H1 (cell line): ENCODE results near the gene TPT1. TPM values are rescaled to one million over a fixed set of nuclear protein-coding genes. Genes with fewer than 3 reads are reported as not detected.
"Not testable (repeated sequence)": the region's sequence is repeated elsewhere in the genome, so short reads cannot be mapped to it uniquely, and the experiment has no call there.

Experiments
- CTCF ChIA-PET: fragments of 300-600 bp; sonication (Branson Sonifier 250); formaldehyde crosslinking; loops from one replicate; lab custom pipeline; 2021; ENCODE audit not compliant: partially characterized antibody; lab: Charles Lee
- POLR2A ChIA-PET: fragments of 300-600 bp; sonication (Branson Sonifier 250); formaldehyde crosslinking; loops from one replicate; lab custom pipeline; 2021; ENCODE audit warnings: inconsistent platforms; ENCODE audit not compliant: partially characterized antibody; lab: Charles Lee
- DNase-seq, 2 experiments: peaks; one replicate each; pipeline versions ENCODE4 v3.0.0 to v3.0.0-alpha.2; 2010 to 2022; ENCODE audit warnings: low spot score in 2 of 2, low read depth in 1 of 2, mixed read lengths in 1 of 2
- FAIRE-seq: peaks from 2 replicates; lab custom pipeline; 2011; peaks lifted over from hg19 to GRCh38; lab: Jason Lieb, UNC
- H2AFZ ChIP-seq: 2 replicates; pipeline ENCODE4 v1.8.1; 2012; ENCODE audit warnings: low read length, inconsistent platforms
- H2AK5ac ChIP-seq: 2 replicates; pipeline ENCODE4 v1.6.1; 2013; ENCODE audit warnings: low read depth, low read length
- H2BK120ac ChIP-seq: replicated peaks from 2 replicates; pipeline ENCODE3; 2013; ENCODE audit warnings: low read depth, low read length, inconsistent platforms
- H2BK12ac ChIP-seq: 2 replicates; pipeline ENCODE4 v1.6.1; 2013; ENCODE audit warnings: low read depth, low read length
- H2BK15ac ChIP-seq: 2 replicates; pipeline ENCODE4 v1.6.1; 2013; ENCODE audit warnings: low read length
- H2BK20ac ChIP-seq: 2 replicates; pipeline ENCODE4 v1.6.1; 2013; ENCODE audit warnings: low read length
- H2BK5ac ChIP-seq: 2 replicates; pipeline ENCODE4 v1.6.1; 2013; ENCODE audit warnings: low read depth, low read length
- H3K14ac ChIP-seq: 2 replicates; pipeline ENCODE4 v1.6.1; 2013; ENCODE audit warnings: inconsistent platforms; ENCODE audit not compliant: insufficient read length
- H3K18ac ChIP-seq: 2 replicates; pipeline ENCODE4 v1.6.1; 2013; ENCODE audit warnings: low read length; ENCODE audit errors: extremely low read depth
- H3K23ac ChIP-seq: 2 replicates; pipeline ENCODE4 v1.6.1; 2013; ENCODE audit warnings: inconsistent platforms; ENCODE audit not compliant: insufficient read length
- H3K23me2 ChIP-seq: 2 replicates; pipeline ENCODE4 v1.6.1; 2013; ENCODE audit warnings: low read depth, low read length
- H3K27ac ChIP-seq: 2 replicates; pipeline ENCODE4 v1.6.1; 2011; ENCODE audit warnings: low read depth, low read length, inconsistent platforms
- H3K27me3 ChIP-seq, 4 experiments: replicated peaks in 1 of 4; 1 replicate in 1 of 4; 2 replicates in 3 of 4; pipeline versions ENCODE4 v1.6.1 to v1.8.1; 2011 to 2013; ENCODE audit warnings: low read length in 3 of 4, mild to moderate bottlenecking in 3 of 4, inconsistent platforms in 2 of 4, mixed read lengths in 2 of 4, moderate library complexity in 1 of 4; ENCODE audit not compliant: control insufficient read depth in 3 of 4, insufficient read depth in 3 of 4; ENCODE audit errors: extremely low read depth in 1 of 4
- H3K36me3 ChIP-seq, 4 experiments: 2 replicates each; pipeline versions ENCODE4 v1.6.1 to v1.8.1; 2011 to 2013; ENCODE audit warnings: mild to moderate bottlenecking in 4 of 4, low read length in 3 of 4, moderate library complexity in 2 of 4, control low read depth in 1 of 4, inconsistent platforms in 1 of 4; ENCODE audit not compliant: insufficient read depth in 4 of 4, control insufficient read depth in 2 of 4
- H3K4ac ChIP-seq: replicated peaks from 2 replicates; pipeline ENCODE3; 2013; ENCODE audit warnings: low read length, low read depth, mixed read lengths, inconsistent platforms; ENCODE audit not compliant: insufficient read length
- H3K4me1 ChIP-seq, 4 experiments: replicated peaks in 1 of 4; 1 replicate in 1 of 4; 2 replicates in 3 of 4; pipeline versions ENCODE4 v1.6.1 to v1.8.1; 2011 to 2013; ENCODE audit warnings: low read length in 3 of 4, inconsistent platforms in 2 of 4, mixed read lengths in 1 of 4; ENCODE audit not compliant: insufficient read depth in 4 of 4, control insufficient read depth in 3 of 4
- H3K4me2 ChIP-seq, 2 experiments: 2 replicates each; pipeline versions ENCODE4 v1.6.1 to v1.8.1; 2011 to 2013; ENCODE audit warnings: low read depth in 2 of 2, low read length in 2 of 2, control low read depth in 1 of 2, inconsistent platforms in 1 of 2, mild to moderate bottlenecking in 1 of 2; ENCODE audit not compliant: insufficient read depth in 1 of 2
- H3K4me3 ChIP-seq, 4 experiments: fragments of 200-600, 300-600 bp in 1 of 4; sonication (generic), shearing (Covaris generic), sonication (Bioruptor Twin) in 1 of 4; 2 replicates each; pipeline versions ENCODE4 v1.5.1 to v1.8.1; 2011 to 2016; ENCODE audit warnings: low read length in 4 of 4, low read depth in 3 of 4, control low read depth in 2 of 4, inconsistent platforms in 2 of 4, mild to moderate bottlenecking in 2 of 4, mixed read lengths in 1 of 4, moderate library complexity in 1 of 4; ENCODE audit not compliant: insufficient read depth in 2 of 4; ENCODE audit errors: extremely low read depth in 1 of 4
- H3K56ac ChIP-seq: replicated peaks from 2 replicates; pipeline ENCODE3; 2013; ENCODE audit warnings: low read depth, mild to moderate bottlenecking, mixed read lengths, low read length, inconsistent platforms; ENCODE audit not compliant: insufficient read length
- H3K79me1 ChIP-seq: 2 replicates; pipeline ENCODE4 v1.6.1; 2013; ENCODE audit warnings: low read depth, low read length, control low read depth
- H3K79me2 ChIP-seq, 2 experiments: 2 replicates each; pipeline versions ENCODE4 v1.6.1 to v1.8.1; 2012 to 2013; ENCODE audit warnings: low read length in 2 of 2, mild to moderate bottlenecking in 2 of 2, inconsistent platforms in 1 of 2; ENCODE audit not compliant: insufficient read depth in 2 of 2, control insufficient read depth in 1 of 2
- H3K9ac ChIP-seq, 4 experiments: replicated peaks in 1 of 4; 1 replicate in 1 of 4; 2 replicates in 3 of 4; pipeline versions ENCODE4 v1.6.1 to v1.8.1; 2011 to 2013; ENCODE audit warnings: low read depth in 3 of 4, low read length in 3 of 4, control low read depth in 2 of 4, mild to moderate bottlenecking in 2 of 4, moderate library complexity in 2 of 4, inconsistent platforms in 1 of 4; ENCODE audit errors: extremely low read depth in 1 of 4
- H3K9me3 ChIP-seq, 2 experiments: 2 replicates each; pipeline versions ENCODE4 v1.6.1 to v1.8.1; 2012 to 2013; ENCODE audit warnings: mild to moderate bottlenecking in 2 of 2, moderate library complexity in 2 of 2, control low read depth in 1 of 2, inconsistent platforms in 1 of 2, low read depth in 1 of 2, low read length in 1 of 2, mixed read lengths in 1 of 2; ENCODE audit not compliant: insufficient read depth in 2 of 2
- H4K20me1 ChIP-seq, 2 experiments: replicated peaks in 1 of 2; 2 replicates each; pipeline versions ENCODE3 to v1.8.1; 2011 to 2013; ENCODE audit warnings: inconsistent platforms in 2 of 2, low read length in 2 of 2, mild to moderate bottlenecking in 1 of 2; ENCODE audit not compliant: insufficient read depth in 2 of 2, control insufficient read depth in 1 of 2
- H4K5ac ChIP-seq: 2 replicates; pipeline ENCODE4 v1.6.1; 2013; ENCODE audit warnings: low read length, low read depth, mixed read lengths, inconsistent platforms; ENCODE audit not compliant: insufficient read length
- H4K8ac ChIP-seq: 2 replicates; pipeline ENCODE4 v1.8.0; 2013; ENCODE audit warnings: mild to moderate bottlenecking, moderate library complexity, low read length, inconsistent platforms; ENCODE audit not compliant: insufficient read depth; ENCODE audit errors: extremely low read depth
- H4K91ac ChIP-seq: replicated peaks from 2 replicates; pipeline ENCODE3; 2013; ENCODE audit warnings: low read length, mixed read lengths, inconsistent platforms; ENCODE audit not compliant: insufficient read length
- WGBS, 2 experiments: shearing (Covaris generic) in 1 of 2; methylation state at CpG; one replicate each; pipeline versions ENCODE4 v1.1.6 to v1.1.7; 2013 to 2015; ENCODE audit warnings: low lambda C conversion rate in 2 of 2, mixed read lengths in 2 of 2, inconsistent platforms in 1 of 2, low coverage in 1 of 2, missing lambda C conversion rate in 1 of 2; ENCODE audit not compliant: insufficient replicate concordance in 2 of 2, insufficient coverage in 1 of 2, insufficient read length in 1 of 2; ENCODE audit errors: extremely low coverage in 1 of 2, missing lambda C conversion rate in 1 of 2; 5-methylcytosine and 5-hydroxymethylcytosine counted together
- polyA plus RNA-seq, 7 experiments: library from polyadenylated mRNA; depleted of rRNA in 3 of 7; stranded (reverse) in 5 of 7; unstranded in 2 of 7; fragments of >200 nt in 5 of 7; fragments of 200-250 nt in 2 of 7; gene quantifications; 1 replicate in 5 of 7; 2 replicates in 1 of 7; 4 replicates in 1 of 7; pipeline versions ENCODE4 v1.2.1 to v1.2.3, GENCODE V29; 2011 to 2013; ENCODE audit warnings: missing spikeins in 2 of 7, mixed read lengths in 2 of 7
- total RNA-seq: library from RNA; stranded (reverse); fragmentation: NEBNext Ultra II Directional; extraction: Animal tissue kit (Norgen Biotek cat#: 25700); gene quantifications from 2 replicates; pipeline ENCODE4 v1.2.1, GENCODE V29; 2021

The TPT1 gene
- total and polyA plus RNA-seq, 2 of the 8 experiments (the other 6 are each of a cell fraction or from before 2014, with no cell fraction given) = 2,245 to 2,279 TPM

DNA sequence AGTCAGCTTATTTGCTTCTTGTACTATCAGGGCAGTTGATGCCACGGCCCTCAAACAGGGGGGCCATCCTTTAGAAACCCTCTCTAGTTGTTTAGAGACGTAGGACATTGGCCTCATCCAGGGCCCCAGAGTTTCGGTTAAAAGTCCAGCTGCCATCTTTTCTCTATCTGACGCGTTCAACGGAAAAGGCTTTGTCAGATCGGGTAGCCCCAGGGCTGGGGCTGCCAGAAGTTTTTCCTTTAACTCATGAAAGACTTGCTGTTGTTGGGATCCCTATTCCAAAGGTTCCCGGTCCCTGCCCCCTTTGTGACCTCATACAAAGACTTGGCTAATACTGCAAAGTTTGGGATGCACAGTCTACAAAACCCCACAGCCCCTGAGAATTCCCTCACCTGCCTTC, 37.8 kb upstream of the TPT1 start:
- H2AK5ac ChIP-seq, H3K9me3 ChIP-seq, H3K4me3 ChIP-seq, H3K79me2 ChIP-seq, H3K14ac ChIP-seq, H3K23me2 ChIP-seq, H4K20me1 ChIP-seq, CTCF ChIA-PET, H2BK5ac ChIP-seq, H3K27me3 ChIP-seq, H2AFZ ChIP-seq, H3K56ac ChIP-seq, H3K9ac ChIP-seq, H3K79me1 ChIP-seq, H3K36me3 ChIP-seq, H2BK20ac ChIP-seq, FAIRE-seq, POLR2A ChIA-PET, H3K27ac ChIP-seq, H2BK120ac ChIP-seq, H2BK15ac ChIP-seq, H3K23ac ChIP-seq, H2BK12ac ChIP-seq, H3K4me1 ChIP-seq, H4K8ac ChIP-seq, H4K5ac ChIP-seq, H4K91ac ChIP-seq, H3K4ac ChIP-seq, H3K18ac ChIP-seq, DNase-seq, H3K4me2 ChIP-seq: not testable (repeated sequence)
- 95% methylated on average over 7 of the region's 8 CpGs; no CpG with 5 or more reads in 1 of the 2 experiments for WGBS, 2 experiments

DNA sequence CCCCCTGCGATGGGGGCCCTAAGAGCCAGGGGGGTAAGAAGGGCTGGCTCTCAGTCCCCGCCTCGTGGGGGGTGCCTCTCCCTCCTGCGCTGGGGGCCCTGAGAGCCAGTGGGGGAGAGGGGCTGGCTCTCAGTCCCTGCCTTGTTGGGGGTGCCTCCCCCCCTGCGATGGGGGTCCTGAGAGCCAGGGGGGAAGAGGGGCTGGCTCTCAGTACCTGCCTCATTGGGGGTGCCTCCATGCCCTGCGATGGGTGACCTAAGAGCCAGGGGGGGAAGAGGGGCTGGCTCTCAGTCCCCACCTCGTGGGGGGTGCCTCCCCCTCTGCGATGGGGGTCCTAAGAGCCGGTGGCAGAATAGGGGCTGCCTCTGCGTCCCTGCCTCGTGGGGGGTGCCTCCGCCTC, 36.3 kb upstream of the TPT1 start:
- FAIRE-seq, H3K27ac ChIP-seq, H4K20me1 ChIP-seq, H3K79me1 ChIP-seq, H3K23me2 ChIP-seq, H3K18ac ChIP-seq, H3K4ac ChIP-seq, H3K27me3 ChIP-seq, H2BK20ac ChIP-seq, H3K79me2 ChIP-seq, H3K9me3 ChIP-seq, H3K14ac ChIP-seq, H3K4me3 ChIP-seq, H3K23ac ChIP-seq, H2BK12ac ChIP-seq, H2BK15ac ChIP-seq, H3K56ac ChIP-seq, H4K8ac ChIP-seq, CTCF ChIA-PET, H3K4me1 ChIP-seq, H3K4me2 ChIP-seq, H2BK120ac ChIP-seq, H2BK5ac ChIP-seq, H4K91ac ChIP-seq, DNase-seq, H3K36me3 ChIP-seq, H2AK5ac ChIP-seq, H4K5ac ChIP-seq, H3K9ac ChIP-seq, H2AFZ ChIP-seq: not testable (repeated sequence)
- POLR2A ChIA-PET = interaction anchor here (2.3 kb wide), 1 partner anchor 36 kb away, joined by 10 read pairs; the partner anchor contains the start of gene TPT1
- WGBS, 2 experiments = no CpG with 5 or more reads among the region's 12 CpGs
